Endothelial cell of umbilical vein (primary cell): ENCODE results near the gene TRIM59. TPM values are rescaled to one million over a fixed set of nuclear protein-coding genes. Genes with fewer than 3 reads are reported as not detected.
A peak's percentile ranks its signal among the peaks of the same experiment; 100 is the strongest.

Experiments
- BruUV-seq: library from RNA; stranded (reverse); fragments of 400-500 nt; replicated peaks from 2 replicates; lab custom pipeline; 2021; lab: Mats Ljungman, UMichigan
- CTCF ChIA-PET: fragments of 300-600, 350-600 bp; sonication (Branson Sonifier 250); formaldehyde crosslinking; loops from one replicate; lab custom pipeline; 2021; ENCODE audit warnings: antibody characterized with exemption, inconsistent platforms; lab: Charles Lee
- POLR2A ChIA-PET: fragments of 300-600, 350-600 bp; sonication (Branson Sonifier 250); formaldehyde crosslinking; loops from one replicate; lab custom pipeline; 2021; ENCODE audit warnings: antibody characterized with exemption, inconsistent platforms; lab: Charles Lee
- DNase-seq: peaks from one replicate; pipeline ENCODE4 v3.0.0-alpha.2; 2011; ENCODE audit warnings: low read depth, low spot score
- FAIRE-seq: peaks from 2 replicates; lab custom pipeline; 2011; peaks lifted over from hg19 to GRCh38; lab: Jason Lieb, UNC
- H2AFZ ChIP-seq: 2 replicates; pipeline ENCODE4 v1.6.0; 2012; ENCODE audit warnings: low read depth, low read length, control low read depth, inconsistent platforms
- H3K27ac ChIP-seq: 2 replicates; pipeline ENCODE4 v1.5.1; 2011; ENCODE audit warnings: low read depth, mild to moderate bottlenecking, control low read depth, low read length, moderate library complexity; ENCODE audit not compliant: insufficient read depth
- H3K27me3 ChIP-seq, 2 experiments: 2 replicates each; pipeline versions ENCODE4 v1.6.0 to v1.6.1; 2011; ENCODE audit warnings: low read length in 2 of 2, mixed read lengths in 1 of 2; ENCODE audit not compliant: control insufficient read depth in 2 of 2, insufficient read depth in 2 of 2
- H3K36me3 ChIP-seq, 2 experiments: 2 replicates in 1 of 2; 3 replicates in 1 of 2; pipeline ENCODE4 v1.5.1; 2011; ENCODE audit warnings: low read length in 2 of 2, mild to moderate bottlenecking in 1 of 2, moderate library complexity in 1 of 2; ENCODE audit not compliant: control insufficient read depth in 2 of 2, insufficient read depth in 2 of 2; ENCODE audit errors: extremely low read depth in 1 of 2
- H3K4me1 ChIP-seq: 3 replicates; pipeline ENCODE4 v1.5.1; 2011; ENCODE audit warnings: mild to moderate bottlenecking, low read length; ENCODE audit not compliant: control insufficient read depth, insufficient read depth; ENCODE audit errors: extremely low read depth
- H3K4me2 ChIP-seq: 2 replicates; pipeline ENCODE4 v1.6.1; 2011; ENCODE audit warnings: low read length, control low read depth, mixed read lengths; ENCODE audit not compliant: insufficient read depth
- H3K4me3 ChIP-seq, 3 experiments: fragments of 200-600 bp in 1 of 3; sonication (generic), shearing (Covaris generic) in 1 of 3; replicated peaks in 1 of 3; 2 replicates each; pipeline ENCODE4 v1.5.1; 2011 to 2016; ENCODE audit warnings: control low read depth in 3 of 3, low read length in 3 of 3, mild to moderate bottlenecking in 2 of 3, inconsistent platforms in 1 of 3, low read depth in 1 of 3, moderate library complexity in 1 of 3; ENCODE audit not compliant: insufficient read depth in 1 of 3
- H3K79me2 ChIP-seq: 2 replicates; pipeline ENCODE4 v1.6.0; 2012; ENCODE audit warnings: low read length, inconsistent platforms; ENCODE audit not compliant: control insufficient read depth, insufficient read depth
- H3K9ac ChIP-seq: replicated peaks from 2 replicates; pipeline ENCODE3; 2011; ENCODE audit warnings: low read length, control low read depth; ENCODE audit not compliant: insufficient read depth; ENCODE audit errors: extremely low read depth
- H3K9me1 ChIP-seq: replicated peaks from 3 replicates; pipeline ENCODE4 v1.6.0; 2011; ENCODE audit warnings: mild to moderate bottlenecking, low read length; ENCODE audit not compliant: control insufficient read depth, insufficient read depth; ENCODE audit errors: extremely low read depth
- H3K9me3 ChIP-seq: replicated peaks from 2 replicates; pipeline ENCODE4 v1.5.1; 2012; ENCODE audit warnings: low read length, inconsistent platforms; ENCODE audit not compliant: control insufficient read depth, insufficient read depth
- H4K20me1 ChIP-seq: replicated peaks from 2 replicates; pipeline ENCODE3; 2011; ENCODE audit warnings: mild to moderate bottlenecking, low read length; ENCODE audit not compliant: control insufficient read depth, insufficient read depth; ENCODE audit errors: extremely low read depth
- FOS ChIP-seq: IDR thresholded peaks from 2 replicates; pipeline ENCODE4 v1.6.1; 2011; ENCODE audit warnings: mild to moderate bottlenecking, low read length, moderate library complexity, borderline replicate concordance; ENCODE audit not compliant: insufficient read depth
- GATA2 ChIP-seq: IDR thresholded peaks from 2 replicates; pipeline ENCODE4 v1.7.0; 2011; ENCODE audit warnings: low read depth, mild to moderate bottlenecking, moderate library complexity, mixed read lengths, low read length; ENCODE audit not compliant: insufficient read length, insufficient read depth
- MYC ChIP-seq: IDR thresholded peaks from one replicate; pipeline ENCODE4 v1.6.1; 2011; ENCODE audit warnings: mild to moderate bottlenecking, low read depth, low read length
- POLR2A ChIP-seq: IDR thresholded peaks from 2 replicates; pipeline ENCODE4 v1.6.1; 2012; ENCODE audit warnings: low read depth, mild to moderate bottlenecking, control low read depth, low read length
- dilution Hi-C: fragments of 300-500 bp; cut with MboI; formaldehyde crosslinking; loops from one replicate; pipeline ENCODE4 v1.15.0; 2019; ENCODE audit warnings: low sequenced_read_pairs; ENCODE audit not compliant: extremely low pct_ligation_motif_present
- intact Hi-C: fragments of 100-400 bp; cut with micrococcal nuclease; formaldehyde crosslinking; loops from one replicate; pipeline ENCODE4 v1.10.0; 2022
- polyA plus RNA-seq, 4 experiments: library from polyadenylated mRNA; depleted of rRNA in 3 of 4; stranded (reverse) in 3 of 4; unstranded in 1 of 4; fragments of >200 nt; gene quantifications; 2 replicates each; pipeline versions ENCODE4 v1.2.1 to v1.2.3, GENCODE V29; 2011 to 2012; ENCODE audit warnings: missing spikeins in 1 of 4
- total RNA-seq: library from RNA; stranded (reverse); gene quantifications from 2 replicates; pipeline ENCODE4 v1.2.3, GENCODE V29; 2021
- TF ChIP-seq, protein P1 (sequence below), 2 donors: IDR thresholded peaks; 1 replicate in 1 of 2; 2 replicates in 1 of 2; pipeline ENCODE4 v1.5.1; 2011; ENCODE audit warnings: low read length in 2 of 2, mild to moderate bottlenecking in 2 of 2, moderate library complexity in 2 of 2, control low read depth in 1 of 2, inconsistent platforms in 1 of 2, low read depth in 1 of 2; ENCODE audit not compliant: insufficient read depth in 1 of 2; ENCODE audit errors: extremely low read depth in 1 of 2

Gene TRIM59
- total and polyA plus RNA-seq, 2 donors (not counting 3 experiments of a cell fraction or from before 2014, with no cell fraction given), result 6.8 to 33.0 TPM

DNA sequence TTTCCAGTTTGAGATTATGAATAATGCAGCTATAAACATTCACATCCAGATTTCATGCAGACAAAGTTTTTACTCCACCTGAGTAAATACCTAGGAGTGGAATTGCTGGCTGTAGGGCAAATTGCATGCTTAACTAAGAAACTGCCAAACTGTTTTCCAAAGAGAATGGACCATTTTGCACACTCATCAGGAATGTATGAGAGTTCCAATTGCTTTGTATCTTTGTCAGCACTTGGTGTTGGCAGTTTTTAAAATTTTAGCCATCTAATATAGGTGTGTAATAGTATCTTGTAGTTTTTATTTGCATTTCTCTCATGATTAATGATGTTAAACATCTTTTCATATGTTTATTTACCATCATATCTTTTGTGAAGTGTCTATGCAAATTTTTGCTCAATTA is 40.6 kb upstream of the TRIM59 start:
- dilution Hi-C loops (no loop called here), intact Hi-C loops (loop anchor here (10.0 kb wide), 1 partner anchor 455 kb away; no protein-coding TSS in a partner anchor)
- no peak overlapping the region for H3K4me2 ChIP-seq
- H3K9me3 ChIP-seq, result no peaks in the 10 kb centered on the region
- FAIRE-seq, result no peak
- no peak overlapping the region for H3K27ac ChIP-seq
- no peaks in the 10 kb centered on the region for H3K36me3 ChIP-seq
- CTCF ChIA-PET, result no interaction called here
- no peak overlapping the region for H2AFZ ChIP-seq
- no peak overlapping the region for H3K9ac ChIP-seq
- POLR2A ChIA-PET, result no interaction called here
- no peaks in the 10 kb centered on the region for H3K79me2 ChIP-seq
- DNase-seq, result no peak
- H3K4me1 ChIP-seq, result peaks cover 5% of the 10 kb centered on the region
- no peaks in the 10 kb centered on the region for H3K27me3 ChIP-seq
- no peak overlapping the region for H3K4me3 ChIP-seq
- TF ChIP-seq POLR2A, result no peak
- no peak for TF ChIP-seq MYC
- no peak for TF ChIP-seq FOS
- no peaks in the 10 kb centered on the region for H4K20me1 ChIP-seq
- no peaks in the 10 kb centered on the region for H3K9me1 ChIP-seq
- BruUV-seq, result no TSS peak

DNA sequence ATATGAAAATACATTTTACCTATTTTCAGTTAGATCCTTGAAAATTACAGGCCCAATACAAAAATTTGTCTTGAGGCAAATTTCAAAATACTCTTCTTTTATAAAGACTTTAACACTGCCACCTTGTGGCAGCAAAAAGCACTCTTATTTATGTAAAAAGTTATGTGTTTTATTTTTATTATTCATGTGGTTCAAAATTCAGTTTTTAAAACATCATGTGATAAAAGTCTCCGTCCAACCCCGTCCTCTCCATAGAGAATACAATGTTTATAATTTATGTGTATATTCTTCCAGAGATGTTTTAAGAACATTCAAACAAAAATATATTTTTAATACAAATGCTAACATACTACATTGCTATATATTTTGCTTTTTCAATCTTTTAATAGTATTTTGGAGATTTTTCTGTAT is 36.9 kb upstream of the TRIM59 start:
- Histone ChIP-seq H3K4me2 (peak overlapping the region; percentile 68), H3K9me1 (no peaks in the 10 kb centered on the region), H3K79me2 (no peaks in the 10 kb centered on the region), H3K4me1 (peaks cover 5% of the 10 kb centered on the region), H2AFZ (no peak overlapping the region), H3K9ac (no peak overlapping the region), H3K36me3 (no peaks in the 10 kb centered on the region), H3K27ac (no peak overlapping the region), H3K4me3 (no peak overlapping the region), H3K9me3 (no peaks in the 10 kb centered on the region), H3K27me3 (no peaks in the 10 kb centered on the region), H4K20me1 (no peaks in the 10 kb centered on the region)
- intact Hi-C loops, result loop anchor here (1.0 to 5.0 kb wide), 5 partner anchors 37 to 1224 kb away; partner anchors contain the start of gene TRIM59
- BruUV-seq, result no TSS peak
- DNase-seq (peak; percentile 44), FAIRE-seq (no peak)
- no peak for TF ChIP-seq GATA2
- TF ChIP-seq, protein P1, sequence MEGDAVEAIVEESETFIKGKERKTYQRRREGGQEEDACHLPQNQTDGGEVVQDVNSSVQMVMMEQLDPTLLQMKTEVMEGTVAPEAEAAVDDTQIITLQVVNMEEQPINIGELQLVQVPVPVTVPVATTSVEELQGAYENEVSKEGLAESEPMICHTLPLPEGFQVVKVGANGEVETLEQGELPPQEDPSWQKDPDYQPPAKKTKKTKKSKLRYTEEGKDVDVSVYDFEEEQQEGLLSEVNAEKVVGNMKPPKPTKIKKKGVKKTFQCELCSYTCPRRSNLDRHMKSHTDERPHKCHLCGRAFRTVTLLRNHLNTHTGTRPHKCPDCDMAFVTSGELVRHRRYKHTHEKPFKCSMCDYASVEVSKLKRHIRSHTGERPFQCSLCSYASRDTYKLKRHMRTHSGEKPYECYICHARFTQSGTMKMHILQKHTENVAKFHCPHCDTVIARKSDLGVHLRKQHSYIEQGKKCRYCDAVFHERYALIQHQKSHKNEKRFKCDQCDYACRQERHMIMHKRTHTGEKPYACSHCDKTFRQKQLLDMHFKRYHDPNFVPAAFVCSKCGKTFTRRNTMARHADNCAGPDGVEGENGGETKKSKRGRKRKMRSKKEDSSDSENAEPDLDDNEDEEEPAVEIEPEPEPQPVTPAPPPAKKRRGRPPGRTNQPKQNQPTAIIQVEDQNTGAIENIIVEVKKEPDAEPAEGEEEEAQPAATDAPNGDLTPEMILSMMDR (IDR thresholded peaks at IDR 0.05; ENCODE audit: extremely low read depth in 1 of 2, insufficient read depth in 1 of 2, low read depth in 1 of 2, low read length in 2 of 2), result peak; percentile 30 to 36
- ChIA-PET POLR2A (no interaction called here), CTCF (interaction anchor here (1.3 to 2.6 kb wide), 4 partner anchors 10 to 324 kb away, joined by 3 to 24 read pairs (median 5); partner anchors contain the start of gene TRIM59)
- dilution Hi-C loops, result no loop called here
